ENCODE results near the gene GLIS1.

GLIS1 gene

GRCh38 chr1:53548031-53548491 is 190.9 kb downstream of the GLIS1 start:
- DNase-seq (ENCODE audit: low read depth in 2 of 2): no peak

DNA sequence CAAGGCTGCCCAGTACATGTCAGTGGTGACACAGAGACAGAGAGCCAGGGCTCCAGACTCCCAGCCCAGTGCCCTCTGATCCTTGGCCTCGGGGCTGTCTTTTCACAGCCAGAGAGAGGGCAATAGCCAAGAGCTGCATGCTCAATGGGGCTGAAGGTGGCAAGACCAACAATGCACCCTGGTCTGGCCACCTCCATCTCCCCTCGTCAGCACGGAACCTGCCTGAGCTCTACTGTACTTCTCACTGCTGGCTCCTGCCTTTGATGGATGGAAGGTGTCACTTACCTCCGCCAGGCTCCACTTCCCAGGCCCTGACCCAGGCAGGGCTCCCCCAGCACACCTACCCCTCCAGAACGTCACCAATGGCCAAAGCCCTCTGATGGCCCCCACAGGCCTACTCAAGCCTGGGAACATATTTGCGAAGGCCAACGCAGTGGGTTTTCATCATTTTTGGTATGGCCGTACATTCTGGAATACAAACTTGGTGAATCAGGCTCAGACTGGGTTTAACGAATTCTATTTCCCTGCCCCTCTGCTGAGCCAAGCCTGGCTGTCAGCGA is 191.7 kb downstream of the GLIS1 start:
- no peak for DNase-seq (ENCODE audit: low read depth in 2 of 2)

DNA sequence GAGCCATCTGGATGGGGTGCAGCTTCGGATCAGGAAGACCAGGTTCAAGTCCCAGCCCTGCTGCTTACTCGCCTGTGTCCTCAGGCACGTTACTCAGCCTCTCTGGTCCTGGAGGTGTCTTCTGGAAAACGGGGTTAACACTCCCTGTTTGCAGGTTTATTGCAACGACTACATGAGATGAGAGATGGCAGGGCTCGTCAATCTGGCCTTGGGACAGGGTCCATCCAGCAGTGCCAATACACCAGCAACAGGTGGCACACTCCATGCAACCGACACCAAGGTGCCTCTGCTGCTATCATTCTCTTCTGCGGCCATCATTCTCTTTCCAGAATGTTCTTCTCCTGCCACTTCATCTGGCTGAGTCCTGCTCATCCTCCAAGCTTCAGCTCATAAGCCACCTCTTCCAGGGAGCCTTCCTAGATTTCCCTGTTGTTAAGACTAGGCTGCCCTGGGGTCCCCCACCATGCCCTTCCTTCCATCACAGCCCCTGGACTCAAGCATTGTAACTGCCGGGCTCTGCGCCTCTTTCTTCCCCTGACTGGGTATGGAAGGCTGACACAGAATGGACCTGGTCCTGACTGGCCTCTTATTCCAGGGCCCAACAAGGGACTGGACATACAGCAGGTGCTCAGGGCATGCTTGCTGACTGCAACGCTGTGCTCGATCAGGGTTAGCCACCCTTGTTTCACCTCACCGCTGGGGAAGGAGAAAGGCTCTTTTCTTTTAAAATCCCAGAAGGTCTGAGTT is 192.4 kb downstream of the GLIS1 start:
- no peak for DNase-seq (ENCODE audit: low read depth in 2 of 2)

- DNase-seq (ENCODE audit: low read depth in 2 of 2): no peak
These were observed 193.1 kb downstream of the GLIS1 start for GRCh38 chr1:53545663-53546408.

- no peak for DNase-seq (ENCODE audit: low read depth in 2 of 2)
These were observed 194.0 kb downstream of the GLIS1 start for GRCh38 chr1:53544728-53545515.

DNA sequence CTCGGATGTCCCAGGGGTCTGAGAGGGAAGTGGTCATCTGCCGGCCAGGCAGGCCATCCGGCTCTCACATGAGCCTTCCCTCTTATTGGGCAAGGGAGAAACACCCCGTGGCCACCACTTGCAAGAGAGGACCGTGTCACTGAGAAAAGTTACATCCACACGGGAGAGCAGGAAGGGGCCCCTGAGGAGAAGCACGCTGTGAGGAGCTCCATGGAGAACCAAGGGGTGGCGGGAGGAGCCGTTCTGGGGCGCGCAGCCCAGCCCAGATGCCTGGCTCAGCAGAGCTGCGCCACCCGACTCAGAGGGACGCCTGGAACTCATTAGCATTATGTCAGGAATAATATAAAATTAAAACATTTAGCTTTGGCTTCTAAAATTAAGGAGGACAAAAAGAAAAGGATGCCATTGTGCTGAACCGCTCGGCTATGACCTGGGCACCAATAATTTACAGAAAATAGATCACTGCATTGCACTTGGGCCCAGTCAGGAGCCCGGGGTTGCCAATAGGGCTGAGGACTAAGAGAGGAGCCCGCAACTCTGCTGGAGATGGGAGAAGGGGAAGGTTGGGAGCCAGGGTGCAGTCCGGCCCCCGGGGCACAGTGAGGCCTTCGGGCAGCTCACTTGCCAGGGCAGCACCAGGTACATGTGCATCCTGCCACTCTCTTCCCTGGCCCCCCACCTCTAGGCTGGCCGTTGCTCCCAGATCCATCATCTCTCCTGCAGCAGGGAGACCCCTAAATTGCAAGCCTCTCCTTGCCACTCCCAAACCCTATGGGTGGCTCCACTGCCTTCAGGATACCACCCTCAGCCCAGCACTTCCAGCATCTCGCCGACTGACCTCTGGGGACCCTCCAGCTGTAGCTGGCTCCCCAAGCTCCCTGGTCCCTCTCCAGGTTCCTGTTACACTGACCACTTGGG is 194.9 kb downstream of the GLIS1 start:
- DNase-seq (ENCODE audit: low read depth in 2 of 2): no peak

DNA sequence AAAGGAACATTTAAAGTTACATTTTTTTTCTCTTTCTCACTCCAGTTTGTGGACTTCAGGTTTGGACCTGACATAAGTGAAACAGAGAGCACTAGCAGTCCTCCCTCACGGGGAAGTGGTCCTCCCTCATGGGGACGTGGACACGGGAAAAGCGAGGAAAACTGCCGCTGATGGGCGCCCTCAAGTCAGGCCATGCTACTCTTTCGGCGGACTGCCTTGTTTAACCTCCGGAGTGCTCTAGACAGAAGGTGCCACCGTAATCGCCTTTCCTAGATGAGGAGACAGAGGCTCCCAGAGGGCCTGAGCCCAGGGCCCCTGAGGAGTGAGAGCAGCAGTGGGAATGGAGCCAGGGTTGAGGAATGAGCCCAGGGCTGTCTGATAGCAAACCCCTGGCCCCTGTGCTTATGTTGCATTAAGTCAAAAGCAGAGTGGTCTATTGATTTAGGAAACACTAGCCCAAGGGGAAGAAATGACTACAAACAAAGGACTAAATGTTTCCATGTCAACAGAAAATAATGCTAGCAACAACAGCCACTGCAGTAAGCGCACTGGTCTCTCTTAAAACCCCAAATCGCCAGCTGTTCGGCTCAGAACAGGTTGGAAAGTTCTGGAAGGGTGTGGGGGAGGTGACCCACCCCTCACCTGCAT is 195.7 kb downstream of the GLIS1 start:
- no peak for DNase-seq (ENCODE audit: low read depth in 2 of 2)

- DNase-seq (ENCODE audit: low read depth in 2 of 2): no peak
These were observed 196.4 kb downstream of the GLIS1 start for GRCh38 chr1:53542551-53542950.

DNA sequence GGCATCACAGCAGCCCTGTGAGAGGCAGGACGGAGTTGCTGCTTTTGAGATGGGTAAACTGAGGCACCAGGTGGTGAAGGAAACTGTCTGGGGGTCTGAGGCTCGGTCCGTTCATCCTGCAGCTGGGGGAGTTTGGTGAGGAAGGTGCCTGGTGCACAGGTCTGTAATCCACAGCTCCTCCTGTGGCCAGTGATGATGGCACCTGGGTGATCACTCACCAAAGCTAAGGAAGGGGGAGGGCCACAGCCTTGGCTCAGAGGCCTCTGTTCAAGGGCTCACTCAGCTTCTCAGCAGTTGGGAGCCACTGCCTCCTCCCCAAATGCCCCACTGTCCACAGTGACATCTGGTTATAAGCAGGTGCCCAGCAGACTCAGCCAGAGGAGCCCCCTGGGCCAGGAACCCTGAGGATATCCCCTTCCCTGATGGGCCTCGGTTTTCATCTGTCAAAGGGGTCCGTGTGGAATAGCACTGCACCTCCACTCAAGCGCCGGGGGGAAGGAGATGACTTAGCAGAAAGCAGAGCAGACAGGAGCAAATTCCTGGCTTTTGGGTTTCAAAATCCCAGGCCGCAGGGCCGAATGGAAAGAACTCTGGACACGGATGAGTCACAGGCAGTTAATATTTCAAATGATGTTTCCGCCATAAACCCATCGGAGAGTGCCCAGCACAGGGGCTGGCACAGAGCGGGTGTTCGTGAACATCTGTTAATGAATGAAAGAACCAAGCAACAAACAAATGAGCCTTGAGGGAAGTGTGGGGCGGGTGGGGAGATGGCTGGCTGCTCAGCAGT is 197.0 kb downstream of the GLIS1 start:
- no peak for DNase-seq (ENCODE audit: low read depth in 2 of 2)

DNA sequence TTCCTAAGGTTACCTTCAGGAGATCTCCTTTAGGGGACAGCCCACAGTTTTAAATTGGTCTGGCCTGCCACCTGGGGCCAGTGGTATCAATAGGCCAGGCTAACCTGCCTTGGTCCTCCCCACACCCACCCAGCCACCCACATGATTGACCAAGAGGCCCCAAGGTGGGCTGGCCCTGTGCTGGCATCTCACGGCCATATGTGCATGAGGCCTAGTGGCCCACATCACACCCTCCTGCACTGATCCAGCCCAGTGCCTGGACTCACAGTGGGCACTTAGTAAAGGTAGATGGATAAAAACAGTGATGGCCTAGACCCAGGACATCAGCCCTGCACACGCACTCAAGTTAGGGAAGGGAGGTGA is 197.7 kb downstream of the GLIS1 start:
- DNase-seq (ENCODE audit: low read depth in 2 of 2): no peak

DNA sequence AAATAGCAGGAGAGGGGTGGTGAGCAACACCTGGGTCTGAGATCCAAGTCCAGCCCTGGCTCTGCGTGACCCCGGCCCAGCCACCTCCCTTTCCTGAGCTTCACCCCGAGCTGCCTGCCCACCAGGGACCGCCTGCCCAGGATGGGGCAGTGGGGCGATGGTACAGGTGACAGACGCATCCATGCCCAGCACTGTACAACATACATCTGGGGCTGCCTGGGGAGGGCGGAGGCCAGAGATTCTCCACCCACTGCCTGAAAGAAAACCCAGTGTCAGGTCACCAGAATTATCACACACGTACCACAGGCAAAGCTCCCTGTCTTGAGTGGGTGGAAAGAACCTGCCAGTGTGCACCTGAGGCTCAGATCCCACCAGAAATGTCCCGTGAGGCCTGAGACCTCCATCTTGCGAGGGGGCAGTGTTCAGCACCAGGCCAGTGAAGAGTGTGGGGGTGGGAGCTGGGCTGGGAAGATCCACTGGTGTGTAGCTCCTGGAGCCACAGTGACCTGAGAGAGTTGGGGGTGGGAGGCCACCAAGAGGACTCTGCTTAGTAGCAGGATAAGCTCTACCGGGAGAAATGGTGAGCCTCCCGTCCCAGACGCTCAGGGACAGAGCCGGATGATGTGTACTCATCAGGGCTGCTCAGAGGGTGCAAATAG is 198.2 kb downstream of the GLIS1 start:
- DNase-seq (ENCODE audit: low read depth in 2 of 2): no peak

DNA sequence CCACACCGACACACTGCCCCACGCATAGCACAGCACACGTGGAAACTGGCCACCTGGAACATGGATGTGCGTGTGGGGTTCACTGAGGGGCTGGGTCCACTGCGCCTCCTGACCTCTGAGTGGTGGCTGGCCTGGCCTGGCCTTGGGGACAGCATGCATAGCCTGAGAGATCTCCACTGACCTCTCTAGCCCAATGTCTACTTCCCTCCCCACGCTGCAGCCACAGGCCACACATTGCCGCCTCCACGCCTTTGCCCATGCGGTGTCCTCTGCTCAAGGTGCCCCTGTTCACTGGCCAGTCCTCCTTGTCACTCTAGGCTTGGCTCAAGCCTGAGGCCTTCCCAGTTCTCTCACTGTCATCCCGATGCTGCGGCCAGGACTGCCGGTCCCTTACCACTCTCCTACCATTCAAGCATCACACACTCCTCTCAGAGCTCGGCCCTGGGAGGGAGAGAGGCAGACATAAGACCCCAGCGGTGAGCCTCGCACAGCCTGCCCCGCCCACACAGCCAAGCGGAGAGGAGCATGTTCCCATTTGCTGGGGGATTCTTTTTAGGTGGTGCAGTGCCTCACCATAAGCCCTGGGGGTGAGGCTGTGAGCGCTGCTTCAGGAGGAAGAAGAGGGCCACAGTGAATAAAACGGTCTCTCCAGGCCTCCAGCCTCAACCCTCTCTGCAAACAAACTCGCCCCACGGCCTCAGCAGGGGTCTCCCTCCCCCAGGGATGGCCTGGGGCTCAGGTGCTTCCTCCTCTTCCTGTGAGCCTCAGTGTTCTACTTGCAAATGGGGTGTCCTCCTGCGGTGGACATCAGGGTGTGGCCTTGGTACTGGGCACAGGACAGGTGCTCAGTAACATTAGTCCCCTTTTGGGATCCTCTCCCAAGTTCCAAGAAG is 199.0 kb downstream of the GLIS1 start:
- DNase-seq (ENCODE audit: low read depth in 2 of 2): no peak

DNA sequence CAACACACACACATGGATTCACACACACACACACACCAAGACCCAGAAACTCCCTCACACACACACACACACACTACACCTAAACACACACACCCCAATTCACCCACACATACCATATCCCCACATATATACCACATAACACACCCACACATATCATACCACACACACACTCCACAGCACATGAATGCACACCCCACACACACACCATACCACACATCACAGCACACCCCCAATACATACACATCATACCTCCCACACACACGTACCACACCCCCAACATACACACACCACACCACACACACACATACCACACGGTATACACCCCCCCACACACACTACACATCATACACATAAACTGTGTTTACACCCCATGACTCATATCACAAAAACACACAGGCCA is 199.7 kb downstream of the GLIS1 start:
- DNase-seq (ENCODE audit: low read depth in 2 of 2): no peak

DNA sequence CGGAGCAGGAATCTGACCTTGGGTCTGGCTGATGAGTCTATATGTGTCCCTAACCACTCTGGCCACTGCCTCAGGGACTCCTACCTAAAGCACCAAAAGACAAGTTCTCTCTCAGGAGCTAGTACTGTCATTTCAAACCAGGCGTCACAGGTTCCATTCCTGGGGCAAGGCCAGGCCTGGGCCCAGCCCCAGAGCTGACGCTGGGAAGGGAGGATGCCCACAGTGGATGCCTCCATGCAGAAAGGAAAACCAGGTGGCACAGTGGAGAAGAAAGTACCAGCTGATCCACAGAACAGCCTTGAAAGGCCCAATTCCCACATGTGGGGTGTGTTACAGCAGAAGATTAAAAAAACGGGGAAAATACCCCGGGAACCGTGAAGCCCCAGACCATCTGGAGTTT is 202.4 kb downstream of the GLIS1 start:
- DNase-seq (ENCODE audit: low read depth in 2 of 2): no peak

- no peak for DNase-seq (ENCODE audit: low read depth in 2 of 2)
These were observed 203.1 kb downstream of the GLIS1 start for GRCh38 chr1:53535846-53536245.

DNA sequence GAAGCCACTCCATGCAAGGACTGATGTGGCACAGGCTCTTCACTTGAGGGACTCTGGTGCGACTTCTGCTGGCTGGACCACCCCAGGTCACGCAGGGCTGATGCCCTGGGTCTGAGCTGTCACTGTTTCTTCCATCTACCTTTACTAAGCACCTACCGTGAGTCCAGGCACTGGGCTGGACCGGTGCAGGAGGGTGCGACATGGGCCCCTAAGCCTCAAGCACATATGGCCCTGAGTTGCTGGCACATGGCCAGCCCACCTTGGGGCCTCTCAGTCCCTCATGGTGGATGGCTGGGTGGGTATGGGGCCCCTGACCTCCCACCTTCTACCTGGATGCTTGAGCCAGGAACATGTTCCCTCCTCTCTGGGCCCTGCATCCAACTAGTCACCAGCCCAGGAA is 203.7 kb downstream of the GLIS1 start:
- no peak for DNase-seq (ENCODE audit: low read depth in 2 of 2)

GRCh38 chr1:53532912-53533311 is 206.1 kb downstream of the GLIS1 start:
- no peak for DNase-seq (ENCODE audit: low read depth in 2 of 2)

GRCh38 chr1:53532377-53532776 is 206.6 kb downstream of the GLIS1 start:
- DNase-seq (ENCODE audit: low read depth in 2 of 2): no peak

Measured in stimulated activated CD8-positive, alpha-beta memory T cell treated with anti-CD3 and anti-CD28 coated beads, Interleukin-15, amount 100 ng/mL, for 48 hours (primary cell).